Measurements from ENCODE around the gene SRSF2. TPM values are rescaled to one million over a fixed set of nuclear protein-coding genes. Genes with fewer than 3 reads are reported as not detected.

SRSF2 gene
- total and polyA plus RNA-seq, 8 donors: 96.4 to 340 (median 166) TPM

DNA sequence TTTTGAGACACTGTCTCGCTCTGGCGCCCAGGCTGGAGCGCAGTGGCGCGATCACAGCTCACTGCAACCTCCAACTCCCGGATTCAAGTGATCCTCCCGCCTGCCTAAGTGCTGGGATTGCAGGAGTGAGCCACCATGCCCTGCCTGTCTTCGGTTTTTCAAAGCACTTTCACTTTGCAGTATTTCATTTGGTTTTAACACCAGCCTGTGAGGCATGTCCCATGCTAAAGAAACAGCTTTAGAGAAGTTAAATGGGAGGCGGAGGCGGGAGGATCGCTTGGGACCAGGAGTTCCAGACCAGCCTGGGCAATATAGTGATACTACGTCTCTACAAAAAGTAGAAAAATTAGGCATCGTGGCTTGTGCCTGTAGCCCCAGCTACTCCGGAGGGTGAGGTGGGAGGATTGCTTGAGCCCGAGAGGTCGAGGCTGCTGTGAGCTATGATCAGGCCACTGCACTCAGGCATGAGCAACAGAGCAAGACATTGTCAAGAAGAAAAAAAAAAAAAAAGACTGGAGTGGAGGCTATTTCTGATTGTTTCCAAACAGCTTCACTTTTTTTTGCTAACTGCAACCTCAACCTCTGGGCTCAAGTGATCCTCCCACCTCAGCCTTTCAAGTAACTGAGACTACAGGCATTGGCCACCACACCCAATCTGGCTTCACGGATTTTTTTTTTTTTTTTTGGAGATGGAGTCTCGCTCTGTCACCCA, 9.2 kb downstream of the SRSF2 start:
- DNase-seq: peak in 1 of 2 donors; percentile 49
- WGBS, 5 donors: 23 to 44% (median 31%) methylated on average over 18 of the region's 18 CpGs
- Histone ChIP-seq H3K27ac (peak overlapping the region; percentile 72 to 100 (median 100)), H3K36me3 (peaks cover 36 to 58% (median 51%) of the 10 kb centered on the region in 4 donors), H3K4me1 (peaks cover 39 to 83% (median 75%) of the 10 kb centered on the region in 4 donors), H3K27me3 (no peaks in the 10 kb centered on the region), H3K4me3 (peak overlapping the region; percentile 85 to 97 (median 90)), H3K9me3 (no peaks in the 10 kb centered on the region)
- intact Hi-C loops (cut with DNase I; ENCODE audit: low total_unique reads): no loop called here
- TF ChIP-seq EP300 (IDR thresholded peaks at IDR 0.05): no peak
- TF ChIP-seq, protein P1, sequence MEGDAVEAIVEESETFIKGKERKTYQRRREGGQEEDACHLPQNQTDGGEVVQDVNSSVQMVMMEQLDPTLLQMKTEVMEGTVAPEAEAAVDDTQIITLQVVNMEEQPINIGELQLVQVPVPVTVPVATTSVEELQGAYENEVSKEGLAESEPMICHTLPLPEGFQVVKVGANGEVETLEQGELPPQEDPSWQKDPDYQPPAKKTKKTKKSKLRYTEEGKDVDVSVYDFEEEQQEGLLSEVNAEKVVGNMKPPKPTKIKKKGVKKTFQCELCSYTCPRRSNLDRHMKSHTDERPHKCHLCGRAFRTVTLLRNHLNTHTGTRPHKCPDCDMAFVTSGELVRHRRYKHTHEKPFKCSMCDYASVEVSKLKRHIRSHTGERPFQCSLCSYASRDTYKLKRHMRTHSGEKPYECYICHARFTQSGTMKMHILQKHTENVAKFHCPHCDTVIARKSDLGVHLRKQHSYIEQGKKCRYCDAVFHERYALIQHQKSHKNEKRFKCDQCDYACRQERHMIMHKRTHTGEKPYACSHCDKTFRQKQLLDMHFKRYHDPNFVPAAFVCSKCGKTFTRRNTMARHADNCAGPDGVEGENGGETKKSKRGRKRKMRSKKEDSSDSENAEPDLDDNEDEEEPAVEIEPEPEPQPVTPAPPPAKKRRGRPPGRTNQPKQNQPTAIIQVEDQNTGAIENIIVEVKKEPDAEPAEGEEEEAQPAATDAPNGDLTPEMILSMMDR (IDR thresholded peaks at IDR 0.05): no peak
- TF ChIP-seq POLR2A (IDR thresholded peaks at IDR 0.05): no peak
- TF ChIP-seq POLR2AphosphoS5 (IDR thresholded peaks at IDR 0.05): no peak

DNA sequence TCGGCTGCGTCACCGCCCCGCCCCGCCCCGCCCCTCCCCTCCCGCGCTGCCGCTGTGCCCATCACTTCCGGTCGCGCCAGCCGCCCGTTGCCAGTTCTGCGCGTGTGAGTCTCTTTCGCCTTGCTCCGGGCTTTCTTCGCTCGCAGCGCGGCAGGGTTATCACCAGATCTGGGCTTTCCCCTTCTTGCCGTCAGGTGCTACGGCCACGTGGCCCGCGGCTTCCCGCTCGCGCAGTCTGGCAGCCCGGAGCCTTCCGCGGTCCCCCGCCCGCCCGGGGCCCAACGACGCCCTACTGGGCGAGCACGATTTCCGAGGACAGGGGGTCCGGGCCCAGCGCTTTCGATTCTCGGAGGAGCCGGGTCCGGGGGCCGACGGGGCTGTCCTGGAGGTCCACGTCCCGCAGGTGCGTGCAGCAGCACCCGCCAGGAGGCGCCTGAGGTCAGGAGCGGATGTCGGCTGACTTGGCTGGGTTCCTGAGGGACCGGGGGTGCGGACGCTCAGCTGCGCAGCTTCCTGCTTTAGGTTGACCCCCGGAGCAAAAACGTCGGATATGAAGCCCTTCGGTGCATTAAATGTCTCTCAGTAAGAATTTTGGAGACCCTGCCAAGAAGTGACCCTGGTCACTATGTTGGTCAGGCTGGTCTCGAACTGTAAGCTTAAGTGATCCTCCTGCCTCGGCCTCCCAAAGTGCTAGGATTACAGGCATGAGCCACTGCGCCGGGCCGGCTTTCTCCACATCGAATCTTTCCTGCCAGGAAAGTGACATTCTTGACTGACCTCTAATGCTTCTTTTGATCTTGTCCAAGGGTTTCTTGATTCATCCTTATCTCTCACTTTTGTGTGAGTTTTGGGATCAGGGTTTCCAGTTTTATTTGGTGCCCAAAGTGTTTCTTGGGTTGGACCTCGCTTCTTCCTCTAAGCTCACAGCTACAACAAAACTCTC, 10.1 kb downstream of the SRSF2 start, which contains the start of gene METTL23:
METTL23 (plus strand) TSS at position 64 of the 943 bp plus-strand sequence. CDS start 2,872 bp downstream, outside the sequence.
- peak; percentile 88 to 95 for DNase-seq
- peak; percentile 2 to 63 (median 42) for TF ChIP-seq POLR2AphosphoS5 (IDR thresholded peaks at IDR 0.05)
- TF ChIP-seq, protein P1 (IDR thresholded peaks at IDR 0.05): peak in 5 of 7 experiments; percentile 54 to 72 (median 66)
- no peak for TF ChIP-seq POLR2A (IDR thresholded peaks at IDR 0.05)
- peaks cover 39 to 58% (median 51%) of the 10 kb centered on the region in 4 donors for H3K36me3 ChIP-seq
- peak within 1 kb of the TSS; percentile 85 to 97 (median 90) for H3K4me3 ChIP-seq
- WGBS, 5 donors: 1 to 2% (median 1%) methylated on average over 33 to 71 of the region's 71 CpGs
- peak within 1 kb of the TSS; percentile 98 to 100 (median 100) for H3K27ac ChIP-seq
- H3K27me3 ChIP-seq: no peaks in the 10 kb centered on the region
- no peaks in the 10 kb centered on the region for H3K9me3 ChIP-seq
- H3K4me1 ChIP-seq: peaks cover 38 to 80% (median 72%) of the 10 kb centered on the region in 4 donors
- intact Hi-C loops (cut with DNase I; ENCODE audit: low total_unique reads): no loop called here

DNA sequence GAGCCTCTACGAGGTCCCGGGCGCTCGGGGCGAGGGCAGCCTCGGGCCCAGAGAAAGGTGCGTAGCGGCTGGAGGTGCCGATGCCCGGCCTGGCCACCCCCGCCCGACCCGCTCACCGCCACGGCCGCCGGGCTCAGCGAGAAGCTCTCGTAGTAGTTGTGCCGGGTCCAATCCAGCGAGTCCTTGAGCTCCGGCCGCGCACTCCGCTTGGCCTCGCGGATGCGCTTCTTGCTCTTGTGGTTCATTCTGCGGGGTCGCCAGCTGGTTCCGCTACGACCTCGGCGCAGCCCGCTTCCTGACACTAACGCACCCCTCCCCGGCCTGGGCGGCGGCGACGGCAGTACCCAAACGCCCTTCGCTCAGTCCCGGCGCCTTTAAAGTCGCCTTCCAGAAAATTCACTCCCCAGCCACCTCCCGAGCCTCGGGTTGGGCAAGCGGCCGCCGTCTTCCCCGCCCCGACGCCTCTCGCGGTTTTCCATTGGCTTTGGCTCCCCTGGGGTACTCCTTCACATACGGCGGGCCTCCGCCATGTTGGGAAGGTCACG, 10.8 kb downstream of the SRSF2 start, which contains the start of gene JMJD6:
JMJD6 (minus strand) TSS at position 376 of the 545 bp plus-strand sequence; CDS start at position 245, 131 bp downstream.
- WGBS, 5 donors: 0 to 1% (median 0%) methylated on average over 17 to 60 of the region's 60 CpGs
- TF ChIP-seq POLR2A (IDR thresholded peaks at IDR 0.05) (peak in 2 of 4 donors; percentile 86 to 96), POLR2AphosphoS5 (IDR thresholded peaks at IDR 0.05) (peak; percentile 86 to 95 (median 91))
- TF ChIP-seq, protein P1 (IDR thresholded peaks at IDR 0.05): no peak
- Histone ChIP-seq H3K4me3 (peak within 1 kb of the TSS; percentile 85 to 97 (median 90)), H3K4me1 (peaks cover 38 to 80% (median 69%) of the 10 kb centered on the region in 4 donors), H3K27me3 (no peaks in the 10 kb centered on the region), H3K9me3 (no peaks in the 10 kb centered on the region), H3K27ac (peak within 1 kb of the TSS; percentile 98 to 100 (median 100)), H3K36me3 (peaks cover 40 to 58% (median 51%) of the 10 kb centered on the region in 4 donors)
- DNase-seq: peak; percentile 97 to 99
- intact Hi-C loops (cut with DNase I; ENCODE audit: low total_unique reads): no loop called here

Data from stomach (tissue), 9 donors.